Spinal cord (tissue), 10 donors: ENCODE data around the gene ENAH. TPM values are rescaled to one million over a fixed set of nuclear protein-coding genes. Genes with fewer than 3 reads are reported as not detected.
A peak's percentile ranks its signal among the peaks of the same experiment; 100 is the strongest.
"Not testable (repeated sequence)": the region's sequence is repeated elsewhere in the genome, so short reads cannot be mapped to it uniquely, and the experiment has no call there.

ENCODE experiments used
- DNase-seq, 6 donors: peaks; one replicate each; pipeline versions ENCODE4 v3.0.0 to v3.0.0-alpha.2; 2013 to 2015; ENCODE audit warnings: low spot score in 6 of 6, low read depth in 4 of 6
- H3K27ac ChIP-seq: one replicate; pipeline ENCODE4 v1.5.1; 2013; ENCODE audit warnings: low read depth, low read length, control low read depth
- H3K27me3 ChIP-seq: one replicate; pipeline ENCODE4 v1.6.1; 2013; ENCODE audit warnings: low read length; ENCODE audit not compliant: control insufficient read depth, insufficient read depth
- H3K36me3 ChIP-seq: one replicate; pipeline ENCODE4 v1.6.1; 2013; ENCODE audit warnings: low read length; ENCODE audit not compliant: control insufficient read depth, insufficient read depth
- H3K4me1 ChIP-seq: one replicate; pipeline ENCODE4 v1.6.1; 2013; ENCODE audit warnings: low read length; ENCODE audit not compliant: control insufficient read depth, insufficient read depth
- H3K4me3 ChIP-seq: one replicate; pipeline ENCODE4 v1.5.1; 2013; ENCODE audit warnings: low read depth, low read length, control low read depth
- H3K9me3 ChIP-seq: one replicate; pipeline ENCODE4 v1.6.1; 2013; ENCODE audit warnings: low read length; ENCODE audit not compliant: control insufficient read depth, insufficient read depth
- WGBS: methylation state at CpG from one replicate; pipeline ENCODE4 v1.1.5; 2013; ENCODE audit warnings: missing lambda C conversion rate; ENCODE audit not compliant: insufficient coverage; 5-methylcytosine and 5-hydroxymethylcytosine counted together
- polyA plus RNA-seq, 2 donors: library from polyadenylated mRNA; unstranded; fragments of 120-200 nt; gene quantifications; one replicate each; pipeline ENCODE4 v1.2.1, GENCODE V29; 2013; ENCODE audit not compliant: insufficient read length in 2 of 2
- total RNA-seq, 2 donors: library from RNA; depleted of rRNA in 1 of 2; stranded (reverse); fragments of 120-200 nt in 1 of 2; fragments of >200 nt in 1 of 2; gene quantifications; one replicate each; pipeline versions ENCODE4 v1.2.3 to v1.2.4, GENCODE V29; 2013 to 2014
- donor health status: healthy.

The ENAH gene
- total and polyA plus RNA-seq, 4 donors = 78.8 to 129 (median 88.9) TPM

- no peak for DNase-seq
- no peak overlapping the region for H3K27ac ChIP-seq
- no peaks in the 10 kb centered on the region for H3K9me3 ChIP-seq
- peaks cover 7% of the 10 kb centered on the region for H3K4me1 ChIP-seq
- no peaks in the 10 kb centered on the region for H3K27me3 ChIP-seq
- H3K4me3 ChIP-seq = no peak overlapping the region
- no peaks in the 10 kb centered on the region for H3K36me3 ChIP-seq
Measured at GRCh38 chr1:225635649-225636048, 17.3 kb downstream of the ENAH start.

GRCh38 chr1:225632836-225633235 lies 20.1 kb downstream of the ENAH start:
- not testable (repeated sequence) for H3K27me3 ChIP-seq, DNase-seq
- no CpG with 5 or more reads among the region's 4 CpGs for WGBS

GRCh38 chr1:225631021-225631663 lies 21.8 kb downstream of the ENAH start:
- WGBS = no CpG with 5 or more reads among the region's 6 CpGs
- Histone ChIP-seq H3K4me3 (no peak overlapping the region), H3K36me3 (no peaks in the 10 kb centered on the region), H3K27ac (no peak overlapping the region), H3K4me1 (peaks cover 17% of the 10 kb centered on the region), H3K27me3 (no peaks in the 10 kb centered on the region), H3K9me3 (no peaks in the 10 kb centered on the region)
- peak in 3 of 6 donors; percentile 28 to 74 (median 74) for DNase-seq

More at GRCh38 chr1:225632836-225633235, 20.1 kb downstream of the ENAH start:
- not testable (repeated sequence) for H3K36me3 ChIP-seq, H3K4me3 ChIP-seq, H3K9me3 ChIP-seq, H3K27ac ChIP-seq
- peaks cover 14% of the 10 kb centered on the region for H3K4me1 ChIP-seq

- WGBS = 100% methylated on average over 2 of the region's 3 CpGs
- peaks cover 17% of the 10 kb centered on the region for H3K4me1 ChIP-seq
- H3K4me3 ChIP-seq = no peak overlapping the region
- H3K9me3 ChIP-seq = no peaks in the 10 kb centered on the region
- no peaks in the 10 kb centered on the region for H3K36me3 ChIP-seq
- no peak for DNase-seq
- H3K27ac ChIP-seq = no peak overlapping the region
- H3K27me3 ChIP-seq = no peaks in the 10 kb centered on the region
Measured at GRCh38 chr1:225629483-225629882, 23.4 kb downstream of the ENAH start.

GRCh38 chr1:225628794-225629193 lies 24.1 kb downstream of the ENAH start:
- H3K9me3 ChIP-seq, H3K4me3 ChIP-seq, DNase-seq, H3K27ac ChIP-seq, H3K36me3 ChIP-seq, H3K27me3 ChIP-seq: not testable (repeated sequence)
- peaks cover 17% of the 10 kb centered on the region for H3K4me1 ChIP-seq
- 98% methylated on average over 8 of the region's 13 CpGs for WGBS

- Histone ChIP-seq H3K9me3 (no peaks in the 10 kb centered on the region), H3K27ac (no peak overlapping the region), H3K4me1 (peaks cover 17% of the 10 kb centered on the region), H3K4me3 (no peak overlapping the region), H3K36me3 (no peaks in the 10 kb centered on the region), H3K27me3 (no peaks in the 10 kb centered on the region)
- DNase-seq = no peak
- no CpG with 5 or more reads among the region's 2 CpGs for WGBS
Measured at GRCh38 chr1:225627304-225627947, 25.5 kb downstream of the ENAH start.

- Histone ChIP-seq H3K27ac (no peak overlapping the region), H3K9me3 (no peaks in the 10 kb centered on the region), H3K4me1 (peaks cover 14% of the 10 kb centered on the region), H3K36me3 (no peaks in the 10 kb centered on the region), H3K4me3 (no peak overlapping the region), H3K27me3 (no peaks in the 10 kb centered on the region)
- no CpG with 5 or more reads among the region's 2 CpGs for WGBS
- no peak for DNase-seq
Measured at GRCh38 chr1:225626698-225627097, 26.2 kb downstream of the ENAH start.

GRCh38 chr1:225617956-225618355 lies 35.0 kb downstream of the ENAH start:
- Histone ChIP-seq H3K9me3 (no peaks in the 10 kb centered on the region), H3K4me1 (peaks cover 4% of the 10 kb centered on the region), H3K27me3 (no peaks in the 10 kb centered on the region), H3K36me3 (peaks cover 3% of the 10 kb centered on the region), H3K27ac (no peak overlapping the region), H3K4me3 (no peak overlapping the region)
- 43% methylated on average over 1 of the region's 2 CpGs for WGBS
- peak in 3 of 6 donors; percentile 12 to 72 (median 20) for DNase-seq

- Histone ChIP-seq H3K27me3 (no peaks in the 10 kb centered on the region), H3K4me1 (peaks cover 4% of the 10 kb centered on the region), H3K4me3 (no peak overlapping the region), H3K9me3 (no peaks in the 10 kb centered on the region), H3K27ac (no peak overlapping the region), H3K36me3 (peaks cover 3% of the 10 kb centered on the region)
- WGBS = 86% methylated on average over 1 of the region's 1 CpG
- no peak for DNase-seq
Measured at GRCh38 chr1:225617479-225617878, 35.4 kb downstream of the ENAH start.

- not testable (repeated sequence) for H3K27me3 ChIP-seq, H3K9me3 ChIP-seq, H3K4me1 ChIP-seq, H3K4me3 ChIP-seq, H3K27ac ChIP-seq, H3K36me3 ChIP-seq, DNase-seq
- WGBS = 98% methylated on average over 9 of the region's 29 CpGs
Measured at GRCh38 chr1:225615403-225615790, 37.5 kb downstream of the ENAH start.
